HG02623 (cell line): ENCODE results near the gene RNF215.
A peak's percentile ranks its signal among the peaks of the same experiment; 100 is the strongest.

Experiments
- ATAC-seq: cut with Tn5 transposase; IDR thresholded peaks from one replicate; pipeline ENCODE4 v1.9.1; 2021; ENCODE audit warnings: moderate library complexity; ENCODE audit not compliant: unreplicated experiment

Gene RNF215

DNA sequence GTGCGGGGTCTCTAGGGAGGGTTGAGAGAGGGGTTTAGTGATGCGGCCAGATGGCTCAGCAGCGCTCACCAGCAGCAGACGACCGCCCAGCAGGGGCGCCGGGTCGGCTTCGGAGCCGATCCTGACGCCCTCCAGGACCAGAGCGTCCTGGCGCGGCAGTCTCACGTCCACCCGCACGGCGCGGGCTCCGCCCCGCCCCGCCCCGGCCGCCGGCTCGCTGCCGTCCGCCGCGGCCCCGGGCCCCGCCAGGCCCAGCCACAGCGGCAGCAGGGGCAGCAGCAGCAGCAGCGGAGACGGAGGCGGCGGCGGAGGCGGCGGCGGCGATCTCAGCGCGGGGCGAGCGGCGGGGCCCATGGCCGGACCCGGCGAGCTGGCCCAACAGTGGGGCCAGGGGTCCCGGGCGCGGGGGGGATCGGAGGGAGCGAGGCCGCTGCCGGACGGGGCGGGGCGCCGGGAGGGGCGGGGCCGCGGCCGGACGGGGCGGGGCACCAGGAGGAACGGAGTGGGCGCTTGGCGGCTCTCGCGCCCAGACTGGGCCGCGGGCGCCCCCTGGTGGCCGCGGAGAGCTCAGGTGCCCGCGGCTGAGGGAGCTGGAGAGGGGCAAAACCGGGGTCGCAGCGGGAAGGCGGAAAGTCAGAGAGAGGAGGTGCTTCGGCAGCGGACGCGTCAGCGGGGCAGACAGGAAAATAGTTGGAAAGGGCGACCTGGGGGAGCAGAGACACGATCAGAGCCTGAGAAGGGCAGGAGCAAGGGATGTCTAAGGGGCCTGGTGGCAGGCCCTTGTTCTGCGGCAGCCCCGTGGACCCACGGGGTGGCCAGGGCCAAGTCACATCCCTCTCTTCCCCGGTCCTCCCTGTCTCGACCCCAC is at the start of gene RNF215:
TSS of gene RNF215 (minus strand) at position 452 of the 868 bp plus-strand sequence. CDS start at position 354, 98 bp downstream.
- peak; percentile 79 for ATAC-seq

DNA sequence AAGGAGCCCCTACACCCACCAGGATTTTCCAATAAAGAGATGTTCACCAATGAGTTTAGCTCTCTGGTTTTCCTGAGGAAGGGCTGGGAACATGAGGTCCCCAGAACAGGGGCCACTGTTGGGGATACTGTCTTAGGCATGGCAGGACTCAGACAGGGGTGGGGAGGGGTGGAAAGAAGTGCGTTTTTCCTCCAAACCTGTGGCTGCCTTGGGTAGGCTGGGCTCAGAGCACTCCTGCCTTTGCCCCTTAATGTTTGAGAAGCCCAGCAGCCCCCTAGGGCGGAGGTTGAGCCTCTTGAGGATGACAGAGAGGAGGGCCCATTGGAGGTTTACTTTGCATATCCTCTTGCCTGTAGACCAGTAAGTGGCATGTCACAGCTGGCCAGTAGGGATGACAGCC is 49.0 kb upstream of the RNF215 start:
- no peak for ATAC-seq

DNA sequence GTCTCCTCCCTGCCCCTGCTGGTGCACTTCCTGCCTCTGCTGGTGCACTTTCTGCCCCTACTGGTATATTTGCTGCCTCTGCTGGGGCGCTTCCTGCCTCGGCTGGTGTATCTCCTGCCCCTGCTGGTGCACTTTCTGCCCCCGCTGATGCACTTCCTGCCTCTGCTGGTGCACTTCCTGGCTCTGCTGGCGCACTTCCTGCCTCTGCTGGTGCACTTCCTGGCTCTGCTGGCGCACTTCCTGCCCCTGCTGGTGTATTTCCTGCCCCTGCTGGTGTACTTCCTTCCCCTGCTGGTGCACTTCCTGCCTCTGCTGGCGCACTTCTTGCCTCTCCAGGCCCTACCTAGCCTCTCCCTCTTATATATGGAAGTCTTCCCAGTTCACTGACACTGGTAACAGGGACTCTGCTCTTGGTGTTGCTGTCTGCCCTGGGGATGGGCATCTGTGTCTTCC is 48.5 kb upstream of the RNF215 start:
- ATAC-seq = no peak

DNA sequence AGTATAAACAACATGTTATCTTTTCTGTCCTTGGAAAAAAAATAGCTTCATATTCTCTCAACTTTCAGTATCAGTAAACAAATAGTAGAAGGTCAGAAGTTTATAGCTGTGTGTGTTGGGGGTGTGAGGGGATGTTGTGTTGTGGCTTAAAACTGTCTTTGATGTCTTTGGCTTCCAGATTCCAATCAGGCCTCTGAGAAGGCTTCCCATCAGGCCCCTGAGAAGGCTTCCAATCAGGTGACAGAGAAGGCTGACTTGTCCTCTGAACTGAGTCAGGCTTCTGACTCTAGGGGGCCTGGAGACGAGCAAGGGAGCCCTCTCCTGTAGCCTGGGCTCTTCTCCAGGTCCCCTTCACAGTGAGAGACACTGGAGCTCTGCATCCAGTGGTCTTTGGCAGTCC is 47.6 kb upstream of the RNF215 start:
- no peak for ATAC-seq

DNA sequence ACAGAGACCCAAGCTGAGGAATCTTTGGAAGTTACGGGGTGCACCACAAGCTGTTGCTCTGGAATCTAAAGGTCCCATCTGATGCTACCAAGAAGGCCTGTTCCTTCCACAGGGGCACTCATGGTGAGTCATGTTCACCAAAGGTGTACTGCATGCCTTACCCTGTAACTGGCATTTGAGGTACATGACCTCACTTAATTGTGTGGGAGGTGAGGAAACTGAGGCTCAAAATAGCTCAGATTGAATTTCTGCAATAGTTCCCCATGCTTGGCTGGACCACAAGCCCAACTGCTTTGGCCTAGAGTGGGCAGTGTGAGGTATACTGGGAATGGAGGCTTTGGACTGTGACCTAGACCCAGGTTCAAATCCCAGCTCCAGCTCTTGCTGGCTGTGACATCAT is 46.6 kb upstream of the RNF215 start:
- ATAC-seq = no peak

DNA sequence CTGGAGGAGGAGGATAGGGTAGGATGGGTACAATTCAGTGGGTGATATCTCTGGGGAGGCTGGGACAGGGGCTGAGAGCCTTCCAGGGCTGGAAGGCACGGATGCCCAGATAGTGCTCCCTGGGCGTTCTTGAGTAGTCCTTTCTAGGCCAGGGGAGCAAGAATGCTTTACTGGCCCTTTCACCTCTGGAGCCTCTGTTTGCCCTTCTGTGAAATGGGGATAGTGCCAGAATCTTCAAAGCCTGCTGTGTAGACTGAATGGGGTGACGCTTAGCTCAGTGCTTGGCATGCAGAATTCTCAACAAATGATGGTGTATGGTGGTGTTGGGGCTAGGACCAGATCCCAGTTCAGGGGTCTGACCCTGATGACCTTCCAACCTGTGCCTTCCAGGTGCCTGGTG is 46.0 kb upstream of the RNF215 start:
- no peak for ATAC-seq

DNA sequence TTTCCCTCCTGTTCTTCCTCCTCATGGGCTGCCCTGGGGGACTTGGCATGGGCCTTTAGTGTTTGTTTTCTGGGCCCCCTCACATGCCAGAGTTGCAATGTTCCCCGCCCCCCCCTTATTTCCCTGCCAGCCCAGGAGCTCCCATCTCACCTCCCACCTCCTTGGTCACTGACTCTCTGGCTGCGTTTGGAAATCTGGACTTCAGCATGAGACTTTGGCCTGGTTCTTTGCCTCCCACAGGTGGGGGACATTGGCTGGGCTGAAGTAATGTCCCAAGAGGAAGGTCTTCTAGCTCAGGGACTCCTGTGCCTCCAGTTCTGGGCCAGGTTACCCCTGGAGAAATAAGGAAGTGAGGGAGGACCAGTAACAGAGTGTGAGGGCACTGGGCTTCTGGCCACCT is 45.3 kb upstream of the RNF215 start:
- no peak for ATAC-seq

DNA sequence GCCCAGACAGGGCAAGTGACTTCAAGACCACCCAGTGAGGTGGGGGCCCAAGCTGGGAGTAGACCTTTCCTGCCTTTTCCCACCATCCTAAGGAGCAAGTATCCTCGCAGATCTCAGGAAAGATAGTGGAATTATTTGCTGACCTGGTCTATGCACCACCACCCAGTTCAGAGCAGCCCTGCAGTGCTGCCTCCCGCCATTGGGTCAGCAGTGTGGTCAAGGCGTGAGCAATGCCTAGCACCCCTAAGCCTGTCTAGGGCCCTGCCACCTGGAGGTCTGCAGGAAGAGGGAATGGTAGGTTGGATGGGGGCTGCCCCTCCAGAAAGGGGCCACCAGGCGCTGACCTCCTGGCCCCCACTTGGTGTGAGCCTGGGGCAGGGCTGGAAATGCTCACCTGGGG is 44.9 kb upstream of the RNF215 start:
- ATAC-seq = no peak

DNA sequence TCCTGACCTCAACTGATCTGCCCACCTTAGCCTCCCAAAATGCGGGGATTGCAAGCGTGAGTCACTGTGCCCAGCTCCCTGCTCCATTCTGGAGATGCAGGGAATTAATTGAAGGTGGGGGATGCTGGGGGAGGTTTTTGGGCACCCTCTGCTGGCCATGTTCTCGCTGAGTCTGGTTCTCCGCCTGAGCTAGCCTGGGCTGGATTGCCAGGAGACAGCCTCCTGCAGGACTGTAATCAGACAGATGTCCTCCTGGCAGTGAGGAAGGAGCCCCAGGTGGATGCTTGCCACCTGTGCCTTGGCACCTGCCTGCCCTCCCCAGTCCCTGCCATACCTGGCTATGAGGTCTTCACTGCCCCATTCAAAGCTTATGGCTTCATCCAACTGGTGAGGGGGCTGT is 43.7 kb upstream of the RNF215 start:
- no peak for ATAC-seq

DNA sequence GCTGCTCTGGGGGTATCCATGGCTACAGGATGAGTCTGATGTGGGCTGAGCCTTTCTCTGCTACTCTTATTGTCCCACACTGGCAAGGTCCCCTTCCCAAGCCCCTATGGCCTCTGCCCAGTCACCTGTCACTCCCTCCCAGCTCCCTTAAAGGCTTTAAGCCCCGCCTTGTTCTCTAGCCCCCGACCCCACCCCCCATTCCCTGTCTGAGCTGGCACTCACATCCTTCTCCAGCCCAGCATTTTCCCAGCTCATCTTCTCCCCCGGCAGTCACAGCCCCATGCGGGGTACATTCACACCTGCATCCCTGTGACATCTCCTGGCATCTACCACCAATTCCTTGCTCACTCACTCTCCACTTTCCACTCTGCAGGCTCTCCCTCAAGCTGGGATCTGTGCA is 42.7 kb upstream of the RNF215 start:
- no peak for ATAC-seq

DNA sequence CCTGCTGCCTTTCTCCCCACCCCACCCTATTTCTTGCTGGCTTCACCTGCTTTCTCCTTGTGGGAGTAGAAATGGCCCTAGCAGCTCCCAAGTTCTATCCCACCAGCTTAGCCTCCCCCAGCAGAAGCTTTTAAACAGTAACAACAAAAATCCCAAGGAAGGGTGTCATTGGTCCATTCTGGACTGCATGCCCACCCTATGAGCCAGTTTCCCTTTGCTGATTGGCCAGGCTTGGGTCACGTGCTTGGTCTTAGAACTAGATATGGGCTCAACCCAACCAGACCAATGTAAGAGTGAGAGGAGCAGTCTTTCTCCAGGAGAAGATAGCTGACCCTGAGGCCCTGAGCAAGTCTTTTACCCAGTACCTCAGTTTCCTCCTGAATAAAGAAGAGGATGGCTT is 40.7 kb upstream of the RNF215 start:
- no peak for ATAC-seq

DNA sequence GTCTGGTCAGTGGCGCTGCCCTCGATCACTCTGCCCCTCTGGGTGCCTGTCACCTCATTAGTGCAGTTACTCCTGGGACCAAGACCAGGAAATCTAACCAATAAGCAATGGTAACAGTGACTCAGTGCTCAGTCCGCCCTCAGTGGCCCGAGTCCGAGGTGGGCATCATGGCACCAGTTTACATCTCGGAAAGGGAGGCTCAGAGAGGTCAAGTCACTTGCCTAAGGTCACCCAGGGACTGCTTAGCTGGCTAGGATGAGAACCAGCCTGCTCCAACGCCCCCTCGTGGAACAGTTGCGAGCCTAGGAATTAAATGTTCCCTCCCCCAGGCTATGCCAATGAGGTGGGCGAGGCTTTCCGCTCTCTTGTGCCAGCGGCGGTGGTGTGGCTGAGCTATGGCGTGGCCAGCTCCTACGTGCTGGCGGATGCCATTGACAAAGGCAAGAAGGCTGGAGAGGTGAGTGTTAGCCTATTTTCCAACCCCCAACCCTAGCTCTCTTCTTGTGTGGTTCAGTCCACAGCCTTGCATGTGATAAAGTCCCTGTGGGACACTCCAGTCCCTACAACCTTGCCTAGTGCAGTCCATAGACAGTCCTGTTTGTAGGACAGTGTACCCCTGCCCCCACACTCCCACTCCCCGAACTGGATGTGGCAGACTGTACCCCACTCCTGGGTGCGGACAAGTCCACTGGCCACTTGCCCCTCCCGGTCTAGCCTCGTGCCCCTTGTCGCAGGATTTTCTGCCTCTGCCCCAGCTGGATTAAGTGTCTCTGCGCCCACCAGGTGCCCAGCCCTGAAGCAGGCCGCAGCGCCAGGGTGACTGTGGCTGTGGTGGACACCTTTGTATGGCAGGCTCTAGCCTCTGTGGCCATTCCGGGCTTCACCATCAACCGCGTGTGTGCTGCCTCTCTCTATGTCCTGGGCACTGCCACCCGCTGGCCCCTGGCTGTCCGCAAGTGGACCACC is 39.5 kb upstream of the RNF215 start:
- no peak for ATAC-seq

DNA sequence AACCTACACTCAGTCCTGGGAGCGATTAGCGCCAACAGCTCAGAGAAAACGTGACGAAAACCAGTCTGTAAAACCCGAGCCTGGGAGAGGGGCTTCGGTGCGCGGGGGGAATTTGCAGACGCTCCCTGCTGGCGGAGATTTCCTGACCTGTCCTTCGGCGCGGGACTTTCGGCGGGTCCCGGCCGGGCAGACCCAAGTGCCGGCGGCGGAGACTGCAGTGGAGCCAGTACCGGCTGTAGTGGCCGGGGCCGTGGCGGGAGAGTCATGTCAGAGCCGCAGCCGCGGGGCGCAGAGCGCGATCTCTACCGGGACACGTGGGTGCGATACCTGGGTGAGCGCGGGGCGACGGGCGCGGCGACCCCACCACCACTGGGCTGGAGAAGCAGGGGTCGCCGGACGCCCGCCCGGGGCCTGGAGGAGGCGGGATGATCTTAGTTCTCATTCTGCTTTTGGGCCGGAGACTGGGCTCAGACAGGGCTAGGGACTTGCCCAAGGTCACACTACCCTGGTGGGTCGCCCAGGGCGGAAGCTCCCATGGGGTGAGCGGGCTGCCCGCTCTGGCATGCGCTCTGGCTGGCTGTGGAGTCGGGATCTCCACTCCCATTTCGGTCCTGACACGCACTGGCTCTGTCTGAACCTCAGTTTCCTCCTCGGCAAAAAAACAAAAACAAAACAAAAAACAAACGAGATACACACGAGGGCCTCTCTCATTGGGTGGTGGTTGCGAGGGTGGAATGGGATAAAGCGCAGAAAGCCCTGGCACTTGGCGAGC is 38.6 kb upstream of the RNF215 start, which contains the start of gene MTFP1:
TSS of gene MTFP1 (plus strand) at position 153 of the 772 bp plus-strand sequence. CDS start at position 265, 112 bp downstream.
- no peak for ATAC-seq

DNA sequence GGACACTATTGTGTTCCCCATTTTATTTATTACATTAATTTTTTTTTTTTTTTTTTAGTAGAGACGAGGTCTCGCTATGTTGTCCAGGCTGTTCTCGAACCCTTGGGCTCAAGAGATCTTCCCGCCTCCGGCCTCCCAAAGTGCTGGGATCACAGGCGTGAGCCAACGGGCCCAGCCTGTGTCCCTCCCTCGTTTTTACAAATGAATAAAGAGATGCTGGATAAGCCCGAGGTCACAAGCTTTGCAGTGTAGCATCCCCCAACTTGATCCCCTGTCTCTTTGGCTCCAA is 38.1 kb upstream of the RNF215 start:
- ATAC-seq = no peak

DNA sequence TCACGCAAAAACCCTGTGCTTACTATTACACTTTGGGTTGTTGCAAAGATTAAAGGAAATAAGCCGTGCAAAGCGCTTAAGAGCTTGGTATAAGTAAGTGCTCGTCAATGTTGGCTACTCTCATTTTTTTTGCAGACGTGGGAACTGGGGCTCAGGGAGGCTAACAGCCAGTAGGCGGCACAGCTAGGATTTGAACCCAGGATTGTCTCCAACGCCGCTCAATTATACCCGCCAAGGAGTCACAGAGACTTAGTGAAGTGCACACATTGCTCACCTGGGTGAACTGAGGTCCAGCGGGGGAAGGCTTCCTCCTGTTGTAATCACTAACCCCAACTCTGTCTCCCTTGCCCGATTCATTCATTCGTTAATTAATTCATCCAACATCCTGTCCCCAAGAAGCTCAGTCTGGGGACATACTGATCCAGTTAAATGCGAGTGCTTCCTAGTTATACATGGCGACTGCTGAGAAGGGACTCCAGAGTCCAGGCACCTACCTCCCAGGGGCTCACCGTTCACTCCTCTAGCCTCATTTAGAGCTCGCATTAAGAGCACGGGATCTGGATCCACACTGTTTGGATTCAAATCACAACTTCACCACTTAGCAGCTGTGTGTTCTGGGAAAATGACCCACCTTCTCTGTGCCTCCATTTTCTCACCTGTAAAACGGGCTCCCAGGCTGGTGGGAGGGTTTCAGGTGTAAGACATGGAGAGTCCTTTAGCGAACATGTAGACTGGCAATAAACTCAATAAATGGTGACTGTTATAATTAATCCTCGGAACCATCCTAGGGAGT is 37.5 kb upstream of the RNF215 start:
- ATAC-seq = no peak

DNA sequence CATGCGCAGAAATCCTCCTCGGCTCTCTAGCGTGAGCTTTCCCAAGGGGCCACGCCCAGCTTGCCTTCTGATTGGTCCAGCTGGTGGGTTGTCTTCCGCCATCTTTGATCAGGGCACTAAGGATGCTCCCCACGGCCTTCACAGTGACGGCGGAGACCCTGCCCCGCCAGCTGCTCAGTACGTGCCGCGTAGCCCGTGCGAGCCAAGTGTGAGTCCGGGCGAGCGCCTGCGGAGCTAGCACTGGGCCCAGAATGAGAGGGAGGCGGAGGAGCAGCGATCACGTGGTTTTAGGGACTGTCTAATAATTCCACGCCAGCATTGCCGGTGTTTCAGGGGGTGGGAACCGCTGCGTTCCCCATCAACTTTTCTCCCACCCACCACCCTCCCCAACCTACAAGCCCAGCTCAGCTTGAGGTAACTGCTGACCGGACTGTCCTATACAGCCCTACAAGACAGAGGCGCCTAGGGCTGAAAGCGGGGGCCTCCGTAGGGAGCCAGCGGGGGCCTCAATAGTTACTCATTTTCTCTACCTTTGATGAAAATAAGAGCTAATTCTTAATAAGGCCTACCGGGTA is 36.8 kb upstream of the RNF215 start:
- peak; percentile 79 for ATAC-seq

DNA sequence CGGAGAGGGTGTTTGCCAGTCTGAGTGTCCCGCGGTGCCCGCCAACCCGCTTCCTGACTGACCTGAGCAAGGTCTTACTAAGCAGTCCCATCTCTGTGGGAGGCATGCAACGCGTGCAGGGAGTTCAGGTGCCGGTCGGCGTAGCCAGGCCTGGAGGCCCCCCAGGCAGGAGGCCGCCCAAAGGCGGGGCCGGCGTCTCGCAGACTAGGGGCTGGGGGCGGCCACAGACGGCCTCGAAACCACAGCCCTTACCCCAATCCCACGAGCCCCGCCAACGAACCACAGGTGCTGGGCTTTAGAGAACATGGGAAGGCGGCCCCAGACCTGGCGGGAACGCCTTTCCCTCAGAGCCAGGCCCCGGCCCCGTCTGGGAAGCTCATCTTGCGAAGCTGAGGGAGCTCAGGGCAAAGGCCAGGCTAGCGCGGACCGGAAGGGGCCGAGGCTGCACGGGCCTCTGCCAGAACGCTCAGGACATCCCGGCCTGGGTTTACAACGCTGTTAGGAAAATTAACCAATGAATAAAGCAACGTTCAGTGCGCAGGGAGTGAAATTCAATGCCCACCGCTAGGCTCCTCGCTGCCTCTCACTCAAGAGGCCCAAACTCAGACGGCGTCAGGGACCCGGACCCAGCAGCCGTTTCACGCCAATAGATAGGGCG is 36.2 kb upstream of the RNF215 start:
- ATAC-seq = peak; percentile 23

DNA sequence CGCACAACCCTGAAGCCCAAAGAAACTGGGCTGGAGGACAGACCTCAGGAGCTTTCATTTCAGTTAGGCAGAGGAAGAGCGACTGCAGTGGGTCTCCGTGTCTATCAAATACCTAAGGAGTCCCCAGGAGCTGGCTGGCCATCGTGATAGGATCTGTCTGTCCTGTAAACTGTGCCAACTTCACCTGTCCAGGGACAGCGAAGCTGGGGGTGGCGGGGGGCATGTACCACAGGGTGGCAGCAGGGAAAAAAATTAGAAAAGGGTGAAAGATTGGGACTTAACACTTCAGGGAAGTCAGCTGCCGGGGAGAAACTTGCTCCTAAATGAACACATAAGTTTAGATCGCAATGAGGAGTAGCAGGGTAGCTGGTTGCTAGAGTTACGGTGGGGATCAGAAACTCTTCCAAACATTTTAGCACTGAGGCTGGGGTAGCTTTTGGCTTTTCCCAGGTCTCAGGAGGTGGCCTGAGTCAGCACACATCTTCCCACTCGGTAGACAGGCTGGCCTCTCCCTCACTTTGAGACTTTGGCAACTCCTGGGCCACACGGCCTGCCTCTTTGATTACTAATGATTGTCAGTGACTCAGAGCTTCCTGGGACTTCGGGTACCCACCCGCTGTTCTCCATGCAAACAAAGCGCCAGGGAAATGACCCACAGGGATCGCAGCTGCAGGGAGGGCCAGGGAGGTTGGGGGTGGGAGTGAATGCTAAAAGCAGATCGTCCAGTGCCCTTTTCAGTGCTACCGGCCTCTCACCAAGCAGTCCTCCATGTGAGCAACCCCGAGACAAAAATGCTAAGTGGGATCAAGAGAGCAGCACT is 35.5 kb upstream of the RNF215 start:
- no peak for ATAC-seq
